ENCODE data around the gene NBAS.

DNA sequence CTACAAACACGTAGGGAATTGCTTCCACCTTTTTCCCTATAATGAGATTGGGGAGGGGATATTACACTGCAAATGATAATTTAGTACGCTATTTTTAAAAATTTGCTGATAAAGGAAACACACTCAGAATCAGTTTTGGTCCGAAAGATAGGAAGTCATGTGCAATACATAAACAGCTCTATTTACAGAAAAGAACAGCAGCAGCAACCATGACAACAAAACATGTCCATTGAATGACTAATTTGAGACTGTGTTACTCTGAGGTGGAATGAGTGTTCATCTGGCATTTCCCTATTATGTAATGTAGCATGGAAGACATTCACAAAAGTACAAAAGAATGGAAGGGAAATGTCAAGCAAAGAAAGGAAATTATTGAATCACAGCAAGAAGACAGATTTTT is 337.2 kb downstream of the NBAS start:
- TF ChIP-seq, protein P1, sequence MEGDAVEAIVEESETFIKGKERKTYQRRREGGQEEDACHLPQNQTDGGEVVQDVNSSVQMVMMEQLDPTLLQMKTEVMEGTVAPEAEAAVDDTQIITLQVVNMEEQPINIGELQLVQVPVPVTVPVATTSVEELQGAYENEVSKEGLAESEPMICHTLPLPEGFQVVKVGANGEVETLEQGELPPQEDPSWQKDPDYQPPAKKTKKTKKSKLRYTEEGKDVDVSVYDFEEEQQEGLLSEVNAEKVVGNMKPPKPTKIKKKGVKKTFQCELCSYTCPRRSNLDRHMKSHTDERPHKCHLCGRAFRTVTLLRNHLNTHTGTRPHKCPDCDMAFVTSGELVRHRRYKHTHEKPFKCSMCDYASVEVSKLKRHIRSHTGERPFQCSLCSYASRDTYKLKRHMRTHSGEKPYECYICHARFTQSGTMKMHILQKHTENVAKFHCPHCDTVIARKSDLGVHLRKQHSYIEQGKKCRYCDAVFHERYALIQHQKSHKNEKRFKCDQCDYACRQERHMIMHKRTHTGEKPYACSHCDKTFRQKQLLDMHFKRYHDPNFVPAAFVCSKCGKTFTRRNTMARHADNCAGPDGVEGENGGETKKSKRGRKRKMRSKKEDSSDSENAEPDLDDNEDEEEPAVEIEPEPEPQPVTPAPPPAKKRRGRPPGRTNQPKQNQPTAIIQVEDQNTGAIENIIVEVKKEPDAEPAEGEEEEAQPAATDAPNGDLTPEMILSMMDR (conservative IDR thresholded peaks at IDR 0.05; ENCODE audit: low read length): no peak
- TF ChIP-seq EZH2phosphoT487 (IDR thresholded peaks at IDR 0.05; ENCODE audit: borderline replicate concordance, low read depth, low read length): no peak

Data from OCI-LY7 (cell line).